Tibial nerve (tissue), 4 donors: Measurements from ENCODE around the gene BCL7A.

Source experiments
- CTCF ChIP-seq, 5 experiments: fragments of 200-600 bp in 3 of 5; fragments of 450-650 bp in 2 of 5; sonication (generic) in 3 of 5; IDR thresholded peaks; one replicate each; pipeline ENCODE4 v1.5.1; 2016 to 2019; ENCODE audit warnings: antibody characterized with exemption in 5 of 5, mild to moderate bottlenecking in 3 of 5, moderate library complexity in 2 of 5
- EP300 ChIP-seq, 2 donors: sonication (generic); formaldehyde crosslinking; IDR thresholded peaks; one replicate each; pipeline ENCODE4 v1.6.1; 2017; ENCODE audit warnings: antibody characterized with exemption in 2 of 2, mild to moderate bottlenecking in 1 of 2

- TF ChIP-seq CTCF (IDR thresholded peaks at IDR 0.05) (no peak), EP300 (IDR thresholded peaks at IDR 0.05) (no peak)
Observed at GRCh38 chr12:122035292-122035691, 13.6 kb downstream of the BCL7A start.
